NB4 (cell line): ENCODE data around the gene DGKG.

ENCODE experiments used
- DNase-seq: peaks from one replicate; pipeline ENCODE4 v3.0.0; 2010; ENCODE audit warnings: low read depth
- H3K4me3 ChIP-seq: one replicate; pipeline ENCODE4 v1.5.1; 2011; ENCODE audit warnings: mild to moderate bottlenecking, low read depth, low read length, moderate library complexity
- CTCF ChIP-seq: IDR thresholded peaks from one replicate; pipeline ENCODE4 v1.5.1; 2012; ENCODE audit warnings: low read depth, low read length
- MAX ChIP-seq: IDR thresholded peaks from 2 replicates; pipeline ENCODE4 v1.6.1; 2011; ENCODE audit warnings: low read depth, low read length
- MYC ChIP-seq: IDR thresholded peaks from 2 replicates; pipeline ENCODE4 v1.6.1; 2011; ENCODE audit warnings: low read depth, low read length
- POLR2A ChIP-seq: IDR thresholded peaks from 2 replicates; pipeline ENCODE4 v1.6.1; 2011; ENCODE audit warnings: mild to moderate bottlenecking; ENCODE audit not compliant: insufficient read length; ENCODE audit errors: extremely low read depth

DGKG gene

GRCh38 chr3:186213946-186214345 lies 148.1 kb downstream of the DGKG start:
- TF ChIP-seq MAX = no peak
- no peak for TF ChIP-seq MYC
- no peak for TF ChIP-seq CTCF
- TF ChIP-seq POLR2A = no peak
- no peak overlapping the region for H3K4me3 ChIP-seq
- no peak for DNase-seq

GRCh38 chr3:186212611-186213010 lies 149.4 kb downstream of the DGKG start:
- TF ChIP-seq MYC (no peak), MAX (no peak), CTCF (no peak), POLR2A (no peak)
- no peak for DNase-seq

GRCh38 chr3:186210852-186211500 lies 151.1 kb downstream of the DGKG start:
- peak overlapping the region; percentile 34 for H3K4me3 ChIP-seq
- TF ChIP-seq POLR2A (no peak), MYC (no peak), MAX (no peak), CTCF (no peak)
- peak; percentile 6 for DNase-seq

More at GRCh38 chr3:186212611-186213010, 149.4 kb downstream of the DGKG start:
- H3K4me3 ChIP-seq = no peak overlapping the region

GRCh38 chr3:186209810-186210752 lies 152.0 kb downstream of the DGKG start:
- peak; percentile 94 for DNase-seq
- peak overlapping the region; percentile 34 for H3K4me3 ChIP-seq
- TF ChIP-seq CTCF (no peak), POLR2A (no peak), MAX (no peak), MYC (no peak; the same call in 1 of the 2 replicates)

- no peak overlapping the region for H3K4me3 ChIP-seq
- peak; percentile 17 for DNase-seq
- TF ChIP-seq POLR2A (no peak), MAX (no peak), CTCF (no peak), MYC (no peak)
These were observed 153.6 kb downstream of the DGKG start for GRCh38 chr3:186208296-186208989.
